ENCODE measurements around the gene SLC29A3. TPM values are rescaled to one million over a fixed set of nuclear protein-coding genes. Genes with fewer than 3 reads are reported as not detected.

The SLC29A3 gene
- total RNA-seq, 2 donors from 2014 or later, result 4.6 to 12.7 TPM

- H3K4me3 ChIP-seq, result no peak overlapping the region
Observed at GRCh38 chr10:71320592-71320991, 1.5 kb downstream of the SLC29A3 start.

GRCh38 chr10:71321386-71321785 lies 2.3 kb downstream of the SLC29A3 start:
- no peak overlapping the region for H3K27ac ChIP-seq
- no peaks in the 10 kb centered on the region for H3K9me3 ChIP-seq
- no peak overlapping the region for H3K4me3 ChIP-seq
- intact Hi-C loops (cut with DNase I), result no loop called here
- no peaks in the 10 kb centered on the region for H3K27me3 ChIP-seq (replicated peaks; ENCODE audit: insufficient read depth)
- H3K4me1 ChIP-seq (replicated peaks), result no peaks in the 10 kb centered on the region
- no peak for DNase-seq (ENCODE audit: low spot score)
- H3K36me3 ChIP-seq, result no peaks in the 10 kb centered on the region
- 100% methylated on average over 1 of the region's 1 CpG for WGBS
- TF ChIP-seq, protein P1, sequence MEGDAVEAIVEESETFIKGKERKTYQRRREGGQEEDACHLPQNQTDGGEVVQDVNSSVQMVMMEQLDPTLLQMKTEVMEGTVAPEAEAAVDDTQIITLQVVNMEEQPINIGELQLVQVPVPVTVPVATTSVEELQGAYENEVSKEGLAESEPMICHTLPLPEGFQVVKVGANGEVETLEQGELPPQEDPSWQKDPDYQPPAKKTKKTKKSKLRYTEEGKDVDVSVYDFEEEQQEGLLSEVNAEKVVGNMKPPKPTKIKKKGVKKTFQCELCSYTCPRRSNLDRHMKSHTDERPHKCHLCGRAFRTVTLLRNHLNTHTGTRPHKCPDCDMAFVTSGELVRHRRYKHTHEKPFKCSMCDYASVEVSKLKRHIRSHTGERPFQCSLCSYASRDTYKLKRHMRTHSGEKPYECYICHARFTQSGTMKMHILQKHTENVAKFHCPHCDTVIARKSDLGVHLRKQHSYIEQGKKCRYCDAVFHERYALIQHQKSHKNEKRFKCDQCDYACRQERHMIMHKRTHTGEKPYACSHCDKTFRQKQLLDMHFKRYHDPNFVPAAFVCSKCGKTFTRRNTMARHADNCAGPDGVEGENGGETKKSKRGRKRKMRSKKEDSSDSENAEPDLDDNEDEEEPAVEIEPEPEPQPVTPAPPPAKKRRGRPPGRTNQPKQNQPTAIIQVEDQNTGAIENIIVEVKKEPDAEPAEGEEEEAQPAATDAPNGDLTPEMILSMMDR (IDR thresholded peaks at IDR 0.05), result no peak
- no peak for TF ChIP-seq POLR2A (IDR thresholded peaks at IDR 0.05)
- no peak for TF ChIP-seq POLR2AphosphoS5 (IDR thresholded peaks at IDR 0.05)

More at GRCh38 chr10:71320592-71320991, 1.5 kb downstream of the SLC29A3 start:
- Histone ChIP-seq H3K27me3 (replicated peaks; ENCODE audit: insufficient read depth) (no peaks in the 10 kb centered on the region), H3K9me3 (no peaks in the 10 kb centered on the region), H3K27ac (no peak overlapping the region), H3K4me1 (replicated peaks) (no peaks in the 10 kb centered on the region), H3K36me3 (no peaks in the 10 kb centered on the region)
- intact Hi-C loops (cut with DNase I), result no loop called here
- no peak for TF ChIP-seq POLR2AphosphoS5 (IDR thresholded peaks at IDR 0.05)
- TF ChIP-seq, protein P1 (IDR thresholded peaks at IDR 0.05), result no peak
- no peak for TF ChIP-seq POLR2A (IDR thresholded peaks at IDR 0.05)
- no peak for DNase-seq (ENCODE audit: low spot score)
- WGBS, result 87% methylated on average over 5 of the region's 5 CpGs

- TF ChIP-seq POLR2A (IDR thresholded peaks at IDR 0.05) (no peak), POLR2AphosphoS5 (IDR thresholded peaks at IDR 0.05) (no peak)
- TF ChIP-seq, protein P1 (IDR thresholded peaks at IDR 0.05), result no peak
- no peaks in the 10 kb centered on the region for H3K36me3 ChIP-seq
- 90% methylated on average over 4 of the region's 4 CpGs for WGBS
- H3K27ac ChIP-seq, result no peak overlapping the region
- intact Hi-C loops (cut with DNase I), result no loop called here
- no peaks in the 10 kb centered on the region for H3K27me3 ChIP-seq (replicated peaks; ENCODE audit: insufficient read depth)
- no peaks in the 10 kb centered on the region for H3K4me1 ChIP-seq (replicated peaks)
- H3K9me3 ChIP-seq, result no peaks in the 10 kb centered on the region
- no peak for DNase-seq (ENCODE audit: low spot score)
- no peak overlapping the region for H3K4me3 ChIP-seq
Observed at GRCh38 chr10:71323407-71323806, 4.3 kb downstream of the SLC29A3 start.

DNA sequence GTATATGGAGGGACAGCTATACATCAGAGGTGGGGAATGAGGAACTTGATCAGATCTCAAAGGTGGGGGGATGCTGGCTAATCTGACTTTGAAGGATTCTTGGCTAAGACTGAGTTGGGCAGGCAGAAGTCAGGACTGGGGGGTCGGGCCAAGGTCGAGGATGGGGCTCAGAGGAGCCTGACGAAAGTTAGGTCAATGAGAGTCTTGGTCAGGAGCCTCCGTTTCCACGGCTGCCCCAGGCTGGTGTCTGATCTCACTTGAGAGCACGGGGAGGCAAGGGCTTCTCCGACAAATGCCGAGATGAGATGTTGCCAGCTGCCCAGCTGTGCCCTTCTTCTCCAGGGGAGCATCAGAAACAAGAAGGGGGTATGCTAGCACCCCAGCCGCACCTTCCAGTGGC lies 5.7 kb downstream of the SLC29A3 start:
- Histone ChIP-seq H3K9me3 (no peaks in the 10 kb centered on the region), H3K27me3 (replicated peaks; ENCODE audit: insufficient read depth) (no peaks in the 10 kb centered on the region), H3K4me1 (replicated peaks) (no peaks in the 10 kb centered on the region), H3K4me3 (no peak overlapping the region), H3K27ac (no peak overlapping the region), H3K36me3 (no peaks in the 10 kb centered on the region)
- TF ChIP-seq, protein P1 (IDR thresholded peaks at IDR 0.05), result no peak
- TF ChIP-seq POLR2A (IDR thresholded peaks at IDR 0.05) (no peak), POLR2AphosphoS5 (IDR thresholded peaks at IDR 0.05) (no peak)
- intact Hi-C loops (cut with DNase I), result no loop called here
- no peak for DNase-seq (ENCODE audit: low spot score)
- 93% methylated on average over 9 of the region's 9 CpGs for WGBS

DNA sequence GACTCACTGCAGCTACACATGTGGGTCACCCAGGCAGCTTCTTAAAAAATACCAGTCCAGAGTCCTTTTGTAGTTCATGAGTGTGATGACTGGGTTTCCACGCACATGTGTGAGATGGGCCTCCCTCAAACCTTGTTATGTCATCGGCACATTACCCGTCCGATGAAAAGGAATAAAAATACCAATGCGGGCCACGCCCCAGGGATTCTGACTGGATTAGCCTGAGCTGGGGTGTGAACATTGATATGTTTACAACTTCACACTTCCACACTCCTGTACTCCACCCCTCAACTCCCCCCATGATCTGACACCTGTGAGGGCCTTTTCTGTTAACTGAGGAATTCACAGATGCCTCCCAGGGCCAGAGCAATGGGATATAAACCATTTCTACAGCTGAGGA lies 6.2 kb downstream of the SLC29A3 start:
- WGBS, result 91% methylated on average over 6 of the region's 6 CpGs
- TF ChIP-seq POLR2AphosphoS5 (IDR thresholded peaks at IDR 0.05) (no peak), POLR2A (IDR thresholded peaks at IDR 0.05) (no peak)
- TF ChIP-seq, protein P1 (IDR thresholded peaks at IDR 0.05), result no peak
- Histone ChIP-seq H3K36me3 (no peaks in the 10 kb centered on the region), H3K9me3 (no peaks in the 10 kb centered on the region), H3K27me3 (replicated peaks; ENCODE audit: insufficient read depth) (no peaks in the 10 kb centered on the region), H3K27ac (no peak overlapping the region), H3K4me1 (replicated peaks) (no peaks in the 10 kb centered on the region), H3K4me3 (no peak overlapping the region)
- intact Hi-C loops (cut with DNase I), result no loop called here
- DNase-seq (ENCODE audit: low spot score), result no peak
